ENCODE measurements around the gene RASGEF1C.
A peak's percentile ranks its signal among the peaks of the same experiment; 100 is the strongest.

Gene RASGEF1C

DNA sequence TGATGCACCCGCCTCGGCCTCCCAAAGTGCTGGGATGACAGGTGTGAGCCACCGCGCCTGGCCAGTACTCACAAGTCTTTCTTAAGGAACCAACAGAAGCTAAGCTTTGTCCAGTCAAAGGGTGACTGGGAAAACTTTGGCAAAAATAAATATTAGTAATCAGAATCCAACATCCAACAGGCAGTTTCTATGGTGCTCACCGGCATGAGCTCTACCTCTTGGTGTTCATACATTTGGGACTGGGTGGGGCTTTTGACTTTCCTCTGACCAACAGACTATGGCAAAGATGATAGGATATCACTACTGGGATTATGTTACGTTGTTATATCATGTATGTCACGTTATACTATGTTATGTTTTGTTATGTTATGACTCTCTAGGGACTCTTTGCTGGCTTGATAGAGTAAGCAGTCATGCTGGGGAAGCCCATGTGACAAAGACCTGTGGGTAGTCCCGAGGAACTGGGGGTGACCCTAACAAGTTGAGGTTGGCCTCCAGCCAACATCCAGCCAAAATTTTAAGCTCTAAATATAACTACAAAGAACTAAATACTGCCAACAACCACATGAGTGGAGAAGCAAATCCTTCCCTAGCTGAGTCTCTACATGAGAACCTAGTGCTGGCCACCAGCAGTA, 6.0 kb downstream of the RASGEF1C start (continued):
- TF ChIP-seq, protein P1, sequence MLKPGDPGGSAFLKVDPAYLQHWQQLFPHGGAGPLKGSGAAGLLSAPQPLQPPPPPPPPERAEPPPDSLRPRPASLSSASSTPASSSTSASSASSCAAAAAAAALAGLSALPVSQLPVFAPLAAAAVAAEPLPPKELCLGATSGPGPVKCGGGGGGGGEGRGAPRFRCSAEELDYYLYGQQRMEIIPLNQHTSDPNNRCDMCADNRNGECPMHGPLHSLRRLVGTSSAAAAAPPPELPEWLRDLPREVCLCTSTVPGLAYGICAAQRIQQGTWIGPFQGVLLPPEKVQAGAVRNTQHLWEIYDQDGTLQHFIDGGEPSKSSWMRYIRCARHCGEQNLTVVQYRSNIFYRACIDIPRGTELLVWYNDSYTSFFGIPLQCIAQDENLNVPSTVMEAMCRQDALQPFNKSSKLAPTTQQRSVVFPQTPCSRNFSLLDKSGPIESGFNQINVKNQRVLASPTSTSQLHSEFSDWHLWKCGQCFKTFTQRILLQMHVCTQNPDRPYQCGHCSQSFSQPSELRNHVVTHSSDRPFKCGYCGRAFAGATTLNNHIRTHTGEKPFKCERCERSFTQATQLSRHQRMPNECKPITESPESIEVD (tag by site-specific recombination; IDR thresholded peaks at IDR 0.05), result 0 out of 2 replicates have a peak, but pooled peaks have one; percentile 15
- TF ChIP-seq ZNF558 (tag by site-specific recombination; IDR thresholded peaks at IDR 0.05), result no peak
- TF ChIP-seq ZNF366 (tag by site-specific recombination; conservative IDR thresholded peaks at IDR 0.05), result peak; percentile 46; the same call in 1 of the 2 replicates
- TF ChIP-seq BCL11B (tag by site-specific recombination; IDR thresholded peaks at IDR 0.05; ENCODE audit: low read depth), result no peak
- TF ChIP-seq, protein P2, sequence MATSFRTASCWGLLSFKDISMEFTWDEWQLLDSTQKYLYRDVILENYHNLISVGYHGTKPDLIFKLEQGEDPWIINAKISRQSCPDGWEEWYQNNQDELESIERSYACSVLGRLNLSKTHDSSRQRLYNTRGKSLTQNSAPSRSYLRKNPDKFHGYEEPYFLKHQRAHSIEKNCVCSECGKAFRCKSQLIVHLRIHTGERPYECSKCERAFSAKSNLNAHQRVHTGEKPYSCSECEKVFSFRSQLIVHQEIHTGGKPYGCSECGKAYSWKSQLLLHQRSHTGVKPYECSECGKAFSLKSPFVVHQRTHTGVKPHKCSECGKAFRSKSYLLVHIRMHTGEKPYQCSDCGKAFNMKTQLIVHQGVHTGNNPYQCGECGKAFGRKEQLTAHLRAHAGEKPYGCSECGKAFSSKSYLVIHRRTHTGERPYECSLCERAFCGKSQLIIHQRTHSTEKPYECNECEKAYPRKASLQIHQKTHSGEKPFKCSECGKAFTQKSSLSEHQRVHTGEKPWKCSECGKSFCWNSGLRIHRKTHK (tag by site-specific recombination; IDR thresholded peaks at IDR 0.05), result no peak
- no peak for TF ChIP-seq ZNF596 (tag by site-specific recombination; IDR thresholded peaks at IDR 0.05)
- TF ChIP-seq OSR2 (tag by site-specific recombination; IDR thresholded peaks at IDR 0.05), result peak; percentile 50; the same call in 1 of the 2 replicates
- TF ChIP-seq, protein P3, sequence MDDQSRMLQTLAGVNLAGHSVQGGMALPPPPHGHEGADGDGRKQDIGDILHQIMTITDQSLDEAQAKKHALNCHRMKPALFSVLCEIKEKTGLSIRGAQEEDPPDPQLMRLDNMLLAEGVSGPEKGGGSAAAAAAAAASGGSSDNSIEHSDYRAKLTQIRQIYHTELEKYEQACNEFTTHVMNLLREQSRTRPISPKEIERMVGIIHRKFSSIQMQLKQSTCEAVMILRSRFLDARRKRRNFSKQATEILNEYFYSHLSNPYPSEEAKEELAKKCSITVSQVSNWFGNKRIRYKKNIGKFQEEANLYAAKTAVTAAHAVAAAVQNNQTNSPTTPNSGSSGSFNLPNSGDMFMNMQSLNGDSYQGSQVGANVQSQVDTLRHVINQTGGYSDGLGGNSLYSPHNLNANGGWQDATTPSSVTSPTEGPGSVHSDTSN (CRISPR knock-in tag; IDR thresholded peaks at IDR 0.05), result no peak
- peak; percentile 50; the same call in 1 of the 2 replicates for TF ChIP-seq IKZF3 (tag by site-specific recombination; IDR thresholded peaks at IDR 0.05)
- TF ChIP-seq ZNF335 (tag by site-specific recombination; conservative IDR thresholded peaks at IDR 0.05), result peak; percentile 50
- TF ChIP-seq WT1 (tag by site-specific recombination; IDR thresholded peaks at IDR 0.05), result peak; percentile 46; the same call in 1 of the 2 replicates
- peak; percentile 18; the same call in 1 of the 2 replicates for TF ChIP-seq ZIC2 (tag by site-specific recombination; IDR thresholded peaks at IDR 0.05)
- TF ChIP-seq ZNF677 (tag by site-specific recombination; IDR thresholded peaks at IDR 0.05), result no peak
- peak; percentile 82 for TF ChIP-seq ZNF629 (tag by site-specific recombination; IDR thresholded peaks at IDR 0.05)
- TF ChIP-seq ZNF132 (tag by site-specific recombination; IDR thresholded peaks at IDR 0.05; ENCODE audit: borderline replicate concordance), result no peak
- no peak for TF ChIP-seq RBAK (tag by site-specific recombination; IDR thresholded peaks at IDR 0.05)
- no peak for TF ChIP-seq ZNF707 (tag by site-specific recombination; IDR thresholded peaks at IDR 0.05)
- no peak for TF ChIP-seq MYNN (tag by site-specific recombination; IDR thresholded peaks at IDR 0.05; ENCODE audit: borderline replicate concordance)
- TF ChIP-seq ZNF664 (tag by site-specific recombination; IDR thresholded peaks at IDR 0.05), result no peak
- 0 out of 2 replicates have a peak, but pooled peaks have one; percentile 17 for TF ChIP-seq SP2 (tag by site-specific recombination; IDR thresholded peaks at IDR 0.05)
- TF ChIP-seq, protein P4, sequence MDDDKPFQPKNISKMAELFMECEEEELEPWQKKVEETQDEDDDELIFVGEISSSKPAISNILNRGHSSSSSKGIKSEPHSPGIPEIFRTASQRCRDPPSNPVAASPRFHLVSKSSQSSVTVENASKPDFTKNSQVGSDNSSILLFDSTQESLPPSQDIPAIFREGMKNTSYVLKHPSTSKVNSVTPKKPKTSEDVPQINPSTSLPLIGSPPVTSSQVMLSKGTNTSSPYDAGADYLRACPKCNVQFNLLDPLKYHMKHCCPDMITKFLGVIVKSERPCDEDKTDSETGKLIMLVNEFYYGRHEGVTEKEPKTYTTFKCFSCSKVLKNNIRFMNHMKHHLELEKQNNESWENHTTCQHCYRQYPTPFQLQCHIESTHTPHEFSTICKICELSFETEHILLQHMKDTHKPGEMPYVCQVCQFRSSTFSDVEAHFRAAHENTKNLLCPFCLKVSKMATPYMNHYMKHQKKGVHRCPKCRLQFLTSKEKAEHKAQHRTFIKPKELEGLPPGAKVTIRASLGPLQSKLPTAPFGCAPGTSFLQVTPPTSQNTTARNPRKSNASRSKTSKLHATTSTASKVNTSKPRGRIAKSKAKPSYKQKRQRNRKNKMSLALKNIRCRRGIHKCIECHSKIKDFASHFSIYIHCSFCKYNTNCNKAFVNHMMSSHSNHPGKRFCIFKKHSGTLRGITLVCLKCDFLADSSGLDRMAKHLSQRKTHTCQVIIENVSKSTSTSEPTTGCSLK (tag by site-specific recombination; IDR thresholded peaks at IDR 0.05), result no peak
- TF ChIP-seq, protein P5, sequence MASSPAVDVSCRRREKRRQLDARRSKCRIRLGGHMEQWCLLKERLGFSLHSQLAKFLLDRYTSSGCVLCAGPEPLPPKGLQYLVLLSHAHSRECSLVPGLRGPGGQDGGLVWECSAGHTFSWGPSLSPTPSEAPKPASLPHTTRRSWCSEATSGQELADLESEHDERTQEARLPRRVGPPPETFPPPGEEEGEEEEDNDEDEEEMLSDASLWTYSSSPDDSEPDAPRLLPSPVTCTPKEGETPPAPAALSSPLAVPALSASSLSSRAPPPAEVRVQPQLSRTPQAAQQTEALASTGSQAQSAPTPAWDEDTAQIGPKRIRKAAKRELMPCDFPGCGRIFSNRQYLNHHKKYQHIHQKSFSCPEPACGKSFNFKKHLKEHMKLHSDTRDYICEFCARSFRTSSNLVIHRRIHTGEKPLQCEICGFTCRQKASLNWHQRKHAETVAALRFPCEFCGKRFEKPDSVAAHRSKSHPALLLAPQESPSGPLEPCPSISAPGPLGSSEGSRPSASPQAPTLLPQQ (tag by site-specific recombination; IDR thresholded peaks at IDR 0.05), result peak; percentile 33; the same call in 1 of the 2 replicates
- TF ChIP-seq BCL11A (tag by site-specific recombination; IDR thresholded peaks at IDR 0.05; ENCODE audit: low read depth), result peak; percentile 52; the same call in 1 of the 2 replicates
